ENCODE results near the gene PABPC1L.
A peak's percentile ranks its signal among the peaks of the same experiment; 100 is the strongest.

Gene PABPC1L

DNA sequence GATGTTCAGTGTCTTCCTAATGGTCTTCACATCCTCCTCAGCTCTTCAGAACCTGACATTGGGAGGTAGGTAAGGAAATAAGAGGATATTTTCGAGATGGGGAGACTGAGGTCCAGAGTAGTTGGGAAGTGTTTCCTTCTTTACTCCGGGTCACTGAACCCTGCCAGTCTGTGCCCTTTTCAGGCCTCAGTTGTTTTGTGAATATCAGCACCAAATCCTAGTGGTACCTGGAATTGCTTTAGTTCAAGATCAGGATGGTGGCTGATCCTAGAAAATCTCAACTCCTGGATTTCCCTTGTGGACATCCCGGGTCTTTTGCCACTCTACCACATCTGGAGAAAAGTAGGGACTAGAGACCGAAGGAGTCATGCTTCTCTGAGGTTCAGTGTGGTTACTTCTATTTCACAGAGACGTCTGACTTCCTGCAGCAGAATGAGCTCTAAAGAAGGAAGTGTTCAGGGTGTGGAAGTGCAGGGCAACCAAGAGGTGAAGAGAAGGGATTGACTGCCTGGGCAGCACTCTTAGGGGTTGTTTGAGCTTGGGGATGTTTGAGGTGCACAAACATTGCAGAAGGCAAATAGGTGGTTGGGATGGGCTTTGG, 57.4 kb downstream of the PABPC1L start:
- peak overlapping the region; percentile 77 for H3K27ac ChIP-seq
- TF ChIP-seq, protein P1, sequence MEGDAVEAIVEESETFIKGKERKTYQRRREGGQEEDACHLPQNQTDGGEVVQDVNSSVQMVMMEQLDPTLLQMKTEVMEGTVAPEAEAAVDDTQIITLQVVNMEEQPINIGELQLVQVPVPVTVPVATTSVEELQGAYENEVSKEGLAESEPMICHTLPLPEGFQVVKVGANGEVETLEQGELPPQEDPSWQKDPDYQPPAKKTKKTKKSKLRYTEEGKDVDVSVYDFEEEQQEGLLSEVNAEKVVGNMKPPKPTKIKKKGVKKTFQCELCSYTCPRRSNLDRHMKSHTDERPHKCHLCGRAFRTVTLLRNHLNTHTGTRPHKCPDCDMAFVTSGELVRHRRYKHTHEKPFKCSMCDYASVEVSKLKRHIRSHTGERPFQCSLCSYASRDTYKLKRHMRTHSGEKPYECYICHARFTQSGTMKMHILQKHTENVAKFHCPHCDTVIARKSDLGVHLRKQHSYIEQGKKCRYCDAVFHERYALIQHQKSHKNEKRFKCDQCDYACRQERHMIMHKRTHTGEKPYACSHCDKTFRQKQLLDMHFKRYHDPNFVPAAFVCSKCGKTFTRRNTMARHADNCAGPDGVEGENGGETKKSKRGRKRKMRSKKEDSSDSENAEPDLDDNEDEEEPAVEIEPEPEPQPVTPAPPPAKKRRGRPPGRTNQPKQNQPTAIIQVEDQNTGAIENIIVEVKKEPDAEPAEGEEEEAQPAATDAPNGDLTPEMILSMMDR (conservative IDR thresholded peaks at IDR 0.05) = no peak
- TF ChIP-seq ZFX (IDR thresholded peaks at IDR 0.05) = no peak

DNA sequence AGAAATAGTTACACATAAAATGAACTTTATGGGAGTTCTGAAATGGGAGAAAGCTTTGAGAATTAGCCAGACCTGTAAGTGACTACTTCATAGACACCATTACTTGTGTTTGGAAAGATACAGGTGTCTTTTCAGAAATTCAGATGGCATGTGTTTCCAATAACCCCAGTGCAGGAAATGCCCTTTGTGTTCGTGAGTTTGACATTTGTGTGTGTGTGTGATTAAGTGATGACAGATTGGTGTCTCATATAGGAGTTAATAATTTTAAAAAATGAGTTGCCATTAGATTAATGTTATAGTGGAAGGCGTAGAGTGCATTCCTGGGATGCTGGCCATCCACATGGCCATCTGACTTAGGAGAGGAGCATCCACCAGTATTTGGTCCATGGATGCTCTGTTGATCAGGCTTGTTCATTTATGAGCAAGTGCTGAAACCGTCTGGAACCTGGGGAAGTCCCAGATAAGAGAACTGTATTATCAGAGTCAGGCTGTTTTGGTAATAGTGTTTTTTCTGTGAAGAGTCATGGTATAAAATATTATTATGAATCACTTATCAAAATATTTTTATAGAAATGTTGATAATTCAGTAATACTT, 59.5 kb downstream of the PABPC1L start:
- no peak overlapping the region for H3K27ac ChIP-seq
- no peak for TF ChIP-seq ZFX (IDR thresholded peaks at IDR 0.05)
- TF ChIP-seq, protein P1 (conservative IDR thresholded peaks at IDR 0.05) = no peak

GRCh38 chr20:44970243-44970757, 60.4 kb downstream of the PABPC1L start:
- H3K27ac ChIP-seq = no peak overlapping the region
- TF ChIP-seq, protein P1 (conservative IDR thresholded peaks at IDR 0.05) = no peak
- TF ChIP-seq ZFX (IDR thresholded peaks at IDR 0.05) = no peak

DNA sequence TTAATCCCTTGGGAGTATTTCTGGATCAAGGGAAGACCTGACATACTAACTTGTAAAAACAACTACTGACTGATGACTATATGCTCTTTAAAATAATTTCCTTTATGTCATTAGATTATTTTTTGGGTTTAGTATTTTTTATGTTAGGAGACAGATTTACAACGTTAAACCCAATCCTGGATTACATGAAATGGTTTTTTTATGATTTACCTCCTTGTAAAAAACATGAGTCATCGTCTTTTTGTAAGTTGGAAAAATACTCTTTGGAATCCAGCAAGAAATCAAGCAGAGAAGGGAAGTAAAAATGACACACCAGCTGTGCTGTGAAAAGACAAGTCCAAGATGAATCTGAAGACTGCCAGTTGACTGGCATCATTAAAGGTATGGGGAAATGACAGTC, 63.2 kb downstream of the PABPC1L start:
- TF ChIP-seq, protein P1 (conservative IDR thresholded peaks at IDR 0.05) = no peak
- TF ChIP-seq ZFX (IDR thresholded peaks at IDR 0.05) = no peak
- no peak overlapping the region for H3K27ac ChIP-seq

DNA sequence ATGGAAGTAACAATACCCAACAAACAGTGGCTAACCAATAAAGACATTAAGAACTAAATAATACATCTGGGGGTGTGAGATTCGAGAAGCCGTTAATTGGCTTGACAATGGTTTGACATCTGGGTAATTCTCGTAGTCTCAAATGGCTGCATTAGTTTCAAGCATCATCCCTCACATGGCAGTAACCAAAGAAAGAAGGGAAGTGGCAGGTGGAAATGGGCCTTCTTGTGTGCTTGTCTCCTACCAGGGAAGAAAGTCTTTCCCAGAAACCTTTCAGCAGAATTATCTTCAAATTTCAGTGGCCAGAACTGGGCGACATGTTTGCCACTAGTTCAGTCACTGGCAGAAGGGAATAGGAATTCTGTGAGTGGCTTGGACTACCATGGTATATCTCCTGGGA, 66.8 kb downstream of the PABPC1L start:
- no peak for TF ChIP-seq ZFX (IDR thresholded peaks at IDR 0.05)
- TF ChIP-seq, protein P1 (conservative IDR thresholded peaks at IDR 0.05) = no peak
- no peak overlapping the region for H3K27ac ChIP-seq

DNA sequence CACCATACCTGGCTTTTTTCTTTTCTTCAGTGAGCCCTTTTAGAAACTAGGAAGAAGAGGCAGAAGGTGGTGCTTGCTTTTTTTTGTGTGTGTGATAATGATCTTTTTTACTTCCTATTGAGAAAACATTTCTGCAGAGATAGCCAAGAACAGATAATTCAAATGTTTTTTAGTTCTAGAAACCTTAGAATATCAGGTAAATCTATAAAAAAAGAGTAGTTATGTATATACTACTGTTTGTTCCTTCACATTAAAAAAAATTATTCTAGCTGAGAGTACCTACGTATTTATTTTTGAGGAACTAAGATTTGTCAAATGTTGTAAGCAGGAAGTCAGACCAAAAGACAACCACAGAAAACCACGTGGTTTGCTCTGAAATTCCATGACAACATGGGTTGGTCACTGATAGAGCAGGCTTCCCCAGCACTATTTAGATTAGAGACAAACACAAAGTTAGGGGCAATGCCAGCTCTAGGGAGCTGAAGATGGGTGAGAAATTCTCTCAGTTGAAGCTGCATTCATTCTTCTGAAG, 69.3 kb downstream of the PABPC1L start:
- H3K27ac ChIP-seq = peak overlapping the region; percentile 59
- TF ChIP-seq ZFX (IDR thresholded peaks at IDR 0.05) = no peak
- TF ChIP-seq, protein P1 (conservative IDR thresholded peaks at IDR 0.05) = no peak

DNA sequence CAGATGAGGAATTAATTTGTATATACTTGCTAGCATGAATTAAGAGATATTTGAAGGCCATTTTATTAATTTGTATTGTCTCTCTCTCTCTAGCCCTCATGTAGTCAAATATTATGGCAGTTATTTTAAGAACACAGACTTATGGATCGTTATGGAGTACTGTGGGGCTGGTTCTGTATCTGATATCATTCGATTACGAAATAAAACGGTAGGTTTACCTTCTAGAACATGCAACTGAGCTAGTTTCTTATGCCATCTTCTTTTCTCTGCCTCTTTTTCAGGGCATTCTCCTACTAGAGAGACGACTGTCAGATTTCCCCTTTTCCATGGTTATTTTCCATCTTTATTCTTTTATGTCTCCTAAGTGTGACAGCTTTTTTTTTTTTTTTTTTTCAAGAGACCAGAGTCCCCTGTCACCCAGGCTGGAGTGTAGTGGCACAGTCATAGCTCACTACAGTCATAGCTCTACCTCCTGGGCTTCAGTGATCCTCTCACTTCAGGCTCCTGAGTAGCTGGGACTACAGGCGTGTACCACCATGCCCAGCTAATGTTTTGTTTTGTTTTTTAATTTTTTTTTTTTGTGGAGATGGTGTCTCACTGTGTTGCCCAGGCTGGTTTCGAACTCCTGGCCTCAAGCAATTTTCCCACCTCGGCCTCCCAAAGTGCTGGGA, 72.0 kb downstream of the PABPC1L start:
- TF ChIP-seq, protein P1 (conservative IDR thresholded peaks at IDR 0.05) = no peak
- no peak for TF ChIP-seq ZFX (IDR thresholded peaks at IDR 0.05)
- no peak overlapping the region for H3K27ac ChIP-seq

Data from C4-2B (cell line).